ENCODE measurements around the gene PBX1.

Gene PBX1

GRCh38 chr1:164731161-164731876 lies 172.3 kb downstream of the PBX1 start:
- no peak for DNase-seq

- peak; percentile 79 for DNase-seq
Observed at GRCh38 chr1:164733070-164733469, 174.1 kb downstream of the PBX1 start.

- DNase-seq, result no peak
Observed at GRCh38 chr1:164733734-164734133, 174.8 kb downstream of the PBX1 start.

GRCh38 chr1:164735315-164736052 lies 176.5 kb downstream of the PBX1 start:
- peak; percentile 41 for DNase-seq

GRCh38 chr1:164736137-164736536 lies 177.2 kb downstream of the PBX1 start:
- DNase-seq, result no peak

GRCh38 chr1:164739189-164739588 lies 180.2 kb downstream of the PBX1 start:
- no peak for DNase-seq

GRCh38 chr1:164740000-164740526 lies 181.1 kb downstream of the PBX1 start:
- DNase-seq, result no peak

GRCh38 chr1:164742745-164743144 lies 183.8 kb downstream of the PBX1 start:
- DNase-seq, result no peak

- no peak for DNase-seq
Observed at GRCh38 chr1:164743976-164744375, 185.0 kb downstream of the PBX1 start.

GRCh38 chr1:164745736-164746135 lies 186.8 kb downstream of the PBX1 start:
- no peak for DNase-seq

- DNase-seq, result no peak
Observed at GRCh38 chr1:164746632-164747031, 187.6 kb downstream of the PBX1 start.

- peak; percentile 99 for DNase-seq
Observed at GRCh38 chr1:164748253-164748899, 189.4 kb downstream of the PBX1 start.

- DNase-seq, result no peak
Observed at GRCh38 chr1:164753521-164754077, 194.6 kb downstream of the PBX1 start.

GRCh38 chr1:164754088-164754600 lies 195.2 kb downstream of the PBX1 start:
- no peak for DNase-seq

GRCh38 chr1:164755690-164756089 lies 196.7 kb downstream of the PBX1 start:
- DNase-seq, result no peak

- no peak for DNase-seq
Observed at GRCh38 chr1:164756741-164757140, 197.8 kb downstream of the PBX1 start.

GRCh38 chr1:164757625-164758024 lies 198.6 kb downstream of the PBX1 start:
- no peak for DNase-seq

- no peak for DNase-seq
Observed at GRCh38 chr1:164759144-164759920, 200.3 kb downstream of the PBX1 start.

- no peak for DNase-seq
Observed at GRCh38 chr1:164759979-164760469, 201.0 kb downstream of the PBX1 start.

GRCh38 chr1:164760569-164760968 lies 201.6 kb downstream of the PBX1 start:
- no peak for DNase-seq

- no peak for DNase-seq
Observed at GRCh38 chr1:164761009-164761408, 202.0 kb downstream of the PBX1 start.

GRCh38 chr1:164763098-164763497 lies 204.1 kb downstream of the PBX1 start:
- no peak for DNase-seq
